ENCODE data around the gene PDE8A. TPM values are rescaled to one million over a fixed set of nuclear protein-coding genes. Genes with fewer than 3 reads are reported as not detected.

Gene PDE8A
- total and polyA plus RNA-seq, 3 donors from 2014 or later, result 27.8 to 67.8 (median 67.3) TPM

DNA sequence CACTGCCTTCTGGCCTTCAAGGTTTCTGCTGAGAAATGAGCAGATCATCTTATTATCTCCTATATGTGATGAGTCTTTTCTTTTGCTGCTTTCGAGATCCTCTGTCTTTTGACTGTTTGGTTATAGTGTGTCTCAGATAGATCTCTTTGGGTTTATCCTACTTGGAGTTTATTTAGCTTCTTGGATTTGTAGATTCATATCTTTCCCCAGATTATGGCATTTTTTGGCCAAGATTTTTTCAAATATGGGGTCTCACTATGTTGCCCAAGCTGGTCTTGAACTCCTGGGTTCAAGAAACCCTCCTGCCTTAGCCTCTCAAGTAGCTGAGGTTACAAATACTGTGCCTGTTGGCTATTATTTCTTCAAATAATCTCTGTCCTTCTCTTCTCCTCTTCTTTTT is 150.3 kb downstream of the PDE8A start:
- no peaks in the 10 kb centered on the region for H3K9me3 ChIP-seq
- WGBS, 2 donors, result 94 to 97% methylated on average over 1 of the region's 1 CpG

DNA sequence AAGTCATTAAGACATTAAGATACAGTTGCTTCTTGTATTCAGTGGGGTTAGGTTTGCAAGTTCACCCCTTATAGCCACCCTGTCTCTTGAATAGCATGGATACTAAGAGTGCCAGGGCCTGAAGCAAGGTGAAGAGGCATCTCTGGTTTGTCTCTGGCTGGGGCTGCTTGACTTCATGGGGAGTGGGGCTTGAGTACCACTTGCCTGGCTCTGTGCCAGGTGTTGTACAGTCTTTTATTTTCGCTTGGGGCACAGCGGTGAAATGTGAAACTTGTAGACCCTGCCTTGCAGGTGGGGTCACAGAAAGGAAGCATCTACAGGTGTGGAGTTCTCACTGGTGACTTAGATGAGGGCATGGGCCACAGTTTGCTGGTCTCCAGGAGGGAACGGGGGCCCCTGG is 152.1 kb downstream of the PDE8A start:
- H3K4me1 ChIP-seq, result no peaks in the 10 kb centered on the region
- intact Hi-C loops (cut with DNase I; ENCODE audit: low total_unique reads), result no loop called here
- TF ChIP-seq, protein P1, sequence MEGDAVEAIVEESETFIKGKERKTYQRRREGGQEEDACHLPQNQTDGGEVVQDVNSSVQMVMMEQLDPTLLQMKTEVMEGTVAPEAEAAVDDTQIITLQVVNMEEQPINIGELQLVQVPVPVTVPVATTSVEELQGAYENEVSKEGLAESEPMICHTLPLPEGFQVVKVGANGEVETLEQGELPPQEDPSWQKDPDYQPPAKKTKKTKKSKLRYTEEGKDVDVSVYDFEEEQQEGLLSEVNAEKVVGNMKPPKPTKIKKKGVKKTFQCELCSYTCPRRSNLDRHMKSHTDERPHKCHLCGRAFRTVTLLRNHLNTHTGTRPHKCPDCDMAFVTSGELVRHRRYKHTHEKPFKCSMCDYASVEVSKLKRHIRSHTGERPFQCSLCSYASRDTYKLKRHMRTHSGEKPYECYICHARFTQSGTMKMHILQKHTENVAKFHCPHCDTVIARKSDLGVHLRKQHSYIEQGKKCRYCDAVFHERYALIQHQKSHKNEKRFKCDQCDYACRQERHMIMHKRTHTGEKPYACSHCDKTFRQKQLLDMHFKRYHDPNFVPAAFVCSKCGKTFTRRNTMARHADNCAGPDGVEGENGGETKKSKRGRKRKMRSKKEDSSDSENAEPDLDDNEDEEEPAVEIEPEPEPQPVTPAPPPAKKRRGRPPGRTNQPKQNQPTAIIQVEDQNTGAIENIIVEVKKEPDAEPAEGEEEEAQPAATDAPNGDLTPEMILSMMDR (IDR thresholded peaks at IDR 0.05), result no peak
- no peak for TF ChIP-seq POLR2A (IDR thresholded peaks at IDR 0.05)
- no peak for DNase-seq
- no peaks in the 10 kb centered on the region for H3K27me3 ChIP-seq
- no peaks in the 10 kb centered on the region for H3K9me3 ChIP-seq
- 96 to 98% methylated on average over 3 of the region's 3 CpGs for WGBS, 2 donors
- no peak overlapping the region for H3K27ac ChIP-seq
- H3K4me3 ChIP-seq, result no peak overlapping the region
- no peaks in the 10 kb centered on the region for H3K36me3 ChIP-seq (ENCODE audit: low read depth, missing control alignments)

More for the DNA sequence above, 150.3 kb downstream of the PDE8A start:
- DNase-seq, result no peak
- intact Hi-C loops (cut with DNase I; ENCODE audit: low total_unique reads), result no loop called here
- no peak for TF ChIP-seq POLR2A (IDR thresholded peaks at IDR 0.05)
- TF ChIP-seq, protein P1 (IDR thresholded peaks at IDR 0.05), result no peak
- H3K36me3 ChIP-seq (ENCODE audit: low read depth, missing control alignments), result no peaks in the 10 kb centered on the region
- H3K27me3 ChIP-seq, result no peaks in the 10 kb centered on the region
- H3K27ac ChIP-seq, result no peak overlapping the region
- H3K4me3 ChIP-seq, result no peak overlapping the region
- H3K4me1 ChIP-seq, result no peaks in the 10 kb centered on the region

DNA sequence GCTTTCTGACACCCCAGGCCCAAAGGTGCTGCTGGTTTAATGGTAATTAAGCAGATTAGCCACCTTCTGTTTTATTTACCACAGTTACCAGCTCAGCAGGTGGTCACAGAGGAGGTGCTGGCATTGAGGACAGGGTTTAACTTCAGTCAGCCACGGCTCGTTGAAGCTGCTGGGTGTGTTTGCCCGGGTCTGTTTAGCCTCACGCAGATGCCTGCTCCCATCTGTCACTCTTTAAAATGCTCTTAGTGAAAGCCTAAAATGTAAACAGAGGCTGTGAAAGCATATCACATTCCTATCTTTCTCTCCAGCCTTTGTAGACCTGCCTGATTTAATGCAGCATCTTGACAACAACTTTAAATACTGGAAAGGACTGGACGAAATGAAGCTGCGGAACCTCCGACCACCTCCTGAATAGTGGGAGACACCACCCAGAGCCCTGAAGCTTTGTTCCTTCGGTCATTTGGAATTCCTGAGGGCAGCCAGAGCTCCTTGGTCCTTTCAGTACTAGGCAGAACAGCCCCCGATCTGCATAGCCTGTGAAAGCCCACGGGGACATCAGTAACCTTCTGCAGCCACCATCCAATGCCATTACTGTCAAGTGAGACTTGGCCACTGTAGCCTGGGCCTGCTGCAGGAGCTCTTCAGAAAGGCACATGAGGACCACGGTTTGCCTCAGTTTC is 156.0 kb downstream of the PDE8A start:
- Histone ChIP-seq H3K4me1 (no peaks in the 10 kb centered on the region), H3K4me3 (no peak overlapping the region), H3K27me3 (no peaks in the 10 kb centered on the region), H3K27ac (no peak overlapping the region), H3K9me3 (no peaks in the 10 kb centered on the region), H3K36me3 (ENCODE audit: low read depth, missing control alignments) (no peaks in the 10 kb centered on the region)
- WGBS, 2 donors, result 77 to 82% methylated on average over 11 of the region's 11 CpGs
- TF ChIP-seq POLR2A (IDR thresholded peaks at IDR 0.05), result no peak
- TF ChIP-seq, protein P1 (IDR thresholded peaks at IDR 0.05), result no peak
- DNase-seq, result no peak
- intact Hi-C loops (cut with DNase I; ENCODE audit: low total_unique reads), result no loop called here

DNA sequence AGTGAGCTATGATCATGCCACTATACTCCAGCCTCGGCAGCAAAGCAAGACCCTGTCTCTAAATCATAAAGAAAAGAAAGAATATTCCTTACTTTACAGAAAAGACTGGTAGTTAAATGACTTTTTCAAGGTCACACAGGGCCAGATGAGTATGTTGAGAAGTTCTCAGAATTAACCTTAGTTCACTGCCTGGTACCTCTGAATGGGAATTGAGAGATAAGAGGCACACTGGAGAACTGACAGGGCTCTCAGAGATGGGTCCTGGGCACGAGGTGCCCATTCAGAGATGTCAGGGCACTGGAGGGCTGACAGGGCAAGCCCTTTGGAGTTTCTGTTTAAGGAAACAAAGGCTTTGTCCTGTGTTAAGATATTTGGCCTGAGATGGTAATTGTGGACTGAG is 157.7 kb downstream of the PDE8A start:
- Histone ChIP-seq H3K4me3 (no peak overlapping the region), H3K4me1 (no peaks in the 10 kb centered on the region), H3K9me3 (no peaks in the 10 kb centered on the region), H3K27me3 (no peaks in the 10 kb centered on the region), H3K27ac (no peak overlapping the region), H3K36me3 (ENCODE audit: low read depth, missing control alignments) (no peaks in the 10 kb centered on the region)
- no peak for DNase-seq
- intact Hi-C loops (cut with DNase I; ENCODE audit: low total_unique reads), result no loop called here
- 87 to 100% methylated on average over 2 of the region's 2 CpGs for WGBS, 2 donors
- TF ChIP-seq, protein P1 (IDR thresholded peaks at IDR 0.05), result no peak
- TF ChIP-seq POLR2A (IDR thresholded peaks at IDR 0.05), result no peak

DNA sequence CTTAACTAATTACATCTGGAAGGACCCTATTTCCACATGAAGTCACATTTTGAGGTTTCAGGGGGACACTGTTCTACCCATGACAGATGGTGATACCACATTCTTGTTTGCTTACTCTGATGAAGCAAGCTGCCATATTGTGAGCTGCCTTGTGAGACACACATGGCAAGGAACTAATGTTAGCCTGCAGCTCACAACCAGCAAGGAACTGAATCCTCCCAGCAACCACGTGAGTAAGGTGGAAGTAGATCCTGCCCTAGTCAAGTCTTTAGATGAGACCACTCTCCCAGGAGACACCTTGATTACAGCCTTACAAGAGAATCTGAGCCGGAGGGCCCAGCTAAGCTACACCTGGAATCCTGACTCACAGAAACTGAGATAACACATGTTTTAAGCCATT is 160.1 kb downstream of the PDE8A start:
- intact Hi-C loops (cut with DNase I; ENCODE audit: low total_unique reads), result no loop called here
- Histone ChIP-seq H3K9me3 (no peaks in the 10 kb centered on the region), H3K4me3 (no peak overlapping the region), H3K36me3 (ENCODE audit: low read depth, missing control alignments) (no peaks in the 10 kb centered on the region), H3K4me1 (no peaks in the 10 kb centered on the region), H3K27ac (no peak overlapping the region), H3K27me3 (no peaks in the 10 kb centered on the region)
- WGBS, 2 donors, result 70 to 78% methylated on average over 2 of the region's 2 CpGs
- TF ChIP-seq, protein P1 (IDR thresholded peaks at IDR 0.05), result no peak
- TF ChIP-seq POLR2A (IDR thresholded peaks at IDR 0.05), result no peak
- no peak for DNase-seq
